GM12878 (cell line): ENCODE data around the gene LPAR3.

Source experiments
- RAD51 ChIP-seq: fragments of 450-650 bp; IDR thresholded peaks from 2 replicates; pipeline ENCODE4 v1.6.1; 2016; ENCODE audit warnings: moderate library complexity, mild to moderate bottlenecking, inconsistent platforms
- SPI1 ChIP-seq: IDR thresholded peaks from 2 replicates; pipeline ENCODE4 v1.6.1; 2011; ENCODE audit warnings: low read depth, mild to moderate bottlenecking, low read length, moderate library complexity, borderline replicate concordance; ENCODE audit not compliant: insufficient read depth

DNA sequence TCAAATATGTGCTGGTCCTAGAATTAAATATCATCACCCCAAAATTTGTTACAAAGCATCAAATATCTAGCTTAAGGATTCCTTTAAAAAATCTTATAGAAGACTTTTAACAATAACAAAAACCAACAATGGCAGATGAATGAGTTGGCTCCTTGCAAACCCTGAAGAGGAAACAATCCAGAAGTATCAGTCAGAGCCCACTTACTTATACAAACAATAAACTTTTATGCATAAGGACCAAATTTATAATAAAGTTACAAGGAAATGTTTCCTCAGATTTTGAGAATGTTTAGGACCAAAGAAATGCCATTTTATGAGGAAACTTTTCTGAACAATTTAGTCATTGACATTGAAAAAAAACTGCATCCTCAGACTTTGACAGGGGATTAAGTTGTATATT is 52.7 kb downstream of the LPAR3 start:
- TF ChIP-seq SPI1 (no peak), RAD51 (no peak)
